HG03520 (cell line): ENCODE data around the gene KCNJ1.
A peak's percentile ranks its signal among the peaks of the same experiment; 100 is the strongest.

Experiments
- ATAC-seq: cut with Tn5 transposase; IDR thresholded peaks from one replicate; pipeline ENCODE4 v1.9.1; 2021; ENCODE audit warnings: mild to moderate bottlenecking, moderate library complexity; ENCODE audit not compliant: unreplicated experiment

The KCNJ1 gene

DNA sequence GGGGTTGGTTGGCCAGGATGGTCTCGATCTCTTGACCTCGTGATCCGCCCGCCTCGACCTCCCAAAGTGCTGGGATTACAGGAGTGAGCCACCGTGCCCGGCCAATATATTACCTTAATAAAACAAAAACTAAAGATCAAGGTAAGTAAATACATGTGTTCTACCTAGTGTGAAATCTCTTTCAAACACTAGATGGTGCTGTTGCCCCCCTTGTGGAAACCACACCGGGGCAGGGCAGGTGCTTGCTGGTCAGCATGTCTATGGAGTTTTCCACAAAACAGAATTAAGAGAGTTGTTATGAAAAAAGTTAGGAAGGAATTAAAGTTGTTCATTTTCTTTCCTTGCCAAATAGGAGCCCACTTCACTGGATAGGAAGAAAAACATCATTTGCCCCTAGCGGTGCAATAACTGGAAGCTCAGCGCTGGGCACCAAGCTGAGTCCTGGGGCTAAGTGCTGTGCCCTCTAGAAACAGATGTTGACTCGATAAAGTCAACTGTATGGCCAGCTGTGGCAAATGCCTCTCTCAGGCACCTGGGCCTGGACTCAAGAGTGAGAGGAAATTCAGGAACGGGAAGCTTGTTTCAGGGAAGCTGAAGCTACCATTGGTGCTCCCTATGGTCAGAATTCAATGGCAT, 17.7 kb upstream of the KCNJ1 start:
- ATAC-seq: peak; percentile 83

DNA sequence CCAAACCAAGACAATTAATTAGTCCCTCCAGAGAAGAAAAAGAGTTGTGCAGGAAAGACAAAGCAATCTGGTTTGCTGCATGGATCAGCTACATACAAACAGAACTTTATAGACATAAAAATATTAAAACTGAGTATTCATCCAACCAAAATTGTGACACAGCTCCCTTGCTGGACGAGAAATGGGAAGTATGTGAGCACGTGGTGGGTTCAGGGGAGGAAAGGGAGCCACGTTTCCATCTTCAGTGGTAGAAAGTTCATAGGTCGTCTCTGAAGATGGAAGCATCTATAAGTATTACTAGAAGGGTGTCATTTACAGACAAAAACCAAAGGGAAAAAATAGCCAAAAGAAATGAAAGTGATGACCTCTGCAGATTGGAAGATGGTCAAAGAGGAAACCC, 17.0 kb upstream of the KCNJ1 start:
- no peak for ATAC-seq

DNA sequence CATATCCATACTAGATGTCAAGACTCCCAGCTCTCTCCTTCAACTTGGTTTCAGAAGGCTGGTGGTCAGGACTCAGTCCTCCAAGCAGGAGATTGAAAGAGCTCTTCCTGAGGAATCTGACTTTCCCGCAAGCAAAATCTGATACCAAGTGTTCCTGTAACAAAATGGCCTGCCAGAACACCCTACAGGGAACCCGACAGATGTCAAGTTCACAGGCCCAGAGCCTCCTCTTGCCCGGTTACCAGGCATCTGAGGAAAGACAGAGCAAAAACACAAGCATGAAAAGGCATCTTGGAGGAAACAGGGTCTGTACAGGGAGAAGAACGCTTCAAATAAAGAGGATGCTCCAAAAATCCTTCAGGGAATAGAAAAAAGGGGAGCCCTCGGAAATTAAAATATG, 15.4 kb upstream of the KCNJ1 start:
- ATAC-seq: no peak

DNA sequence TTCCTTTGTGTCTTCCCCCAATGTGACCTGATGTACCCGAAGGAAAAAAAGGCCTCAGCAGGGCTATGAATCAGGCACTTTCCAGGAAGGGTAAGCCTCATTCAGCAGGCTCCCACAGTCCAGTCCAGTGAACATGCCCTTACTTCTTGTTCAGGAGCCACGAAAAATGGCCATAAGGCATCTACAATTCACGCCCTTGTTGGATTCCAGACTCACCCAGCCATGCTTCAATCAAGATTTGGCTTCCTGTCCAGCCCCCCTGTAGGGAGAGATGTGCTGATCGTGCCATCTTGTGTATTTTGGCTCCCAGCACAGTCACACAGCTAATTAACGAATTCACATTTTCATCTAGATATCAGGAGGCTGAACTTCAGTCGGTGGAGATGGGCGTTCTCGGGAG, 14.1 kb upstream of the KCNJ1 start:
- no peak for ATAC-seq

DNA sequence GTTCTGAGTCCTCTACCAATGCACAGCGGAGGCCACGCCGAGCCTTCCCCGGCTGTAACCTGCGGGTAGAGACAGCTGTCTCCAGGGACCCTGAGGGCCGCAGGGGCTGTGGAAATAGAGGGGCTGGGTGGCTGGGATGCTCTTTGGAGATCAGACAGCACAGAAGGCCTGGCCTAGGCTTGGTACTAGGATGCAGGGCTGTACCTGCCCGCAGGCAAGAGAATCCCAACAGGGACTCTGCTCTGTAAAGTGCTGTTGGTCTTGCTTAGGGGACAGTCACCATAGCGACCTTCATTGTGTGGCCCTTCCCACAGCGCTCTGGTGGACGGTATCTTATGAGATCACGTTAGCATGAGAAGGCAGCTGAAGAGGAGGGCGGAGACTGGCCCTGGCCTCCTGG, 12.7 kb upstream of the KCNJ1 start:
- ATAC-seq: no peak

DNA sequence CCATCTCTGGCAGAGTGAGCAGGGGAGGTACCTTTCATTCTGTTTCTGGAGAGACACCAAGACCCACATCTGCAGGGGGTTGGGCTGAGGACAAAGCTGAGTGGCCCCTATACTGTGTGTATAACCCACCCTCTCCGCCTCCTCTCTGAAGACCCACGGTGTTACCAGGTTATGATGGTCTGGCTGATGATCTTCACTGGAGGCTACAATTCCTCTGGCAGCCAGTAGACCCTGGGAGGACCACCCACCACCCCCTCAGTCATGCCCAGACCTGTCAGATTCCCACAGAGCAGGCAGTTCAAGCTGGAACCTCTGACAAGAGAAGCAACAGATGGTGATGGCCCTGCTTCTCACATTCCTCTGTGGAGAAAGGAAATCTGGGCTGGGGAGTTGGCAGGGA, 11.4 kb upstream of the KCNJ1 start:
- no peak for ATAC-seq

DNA sequence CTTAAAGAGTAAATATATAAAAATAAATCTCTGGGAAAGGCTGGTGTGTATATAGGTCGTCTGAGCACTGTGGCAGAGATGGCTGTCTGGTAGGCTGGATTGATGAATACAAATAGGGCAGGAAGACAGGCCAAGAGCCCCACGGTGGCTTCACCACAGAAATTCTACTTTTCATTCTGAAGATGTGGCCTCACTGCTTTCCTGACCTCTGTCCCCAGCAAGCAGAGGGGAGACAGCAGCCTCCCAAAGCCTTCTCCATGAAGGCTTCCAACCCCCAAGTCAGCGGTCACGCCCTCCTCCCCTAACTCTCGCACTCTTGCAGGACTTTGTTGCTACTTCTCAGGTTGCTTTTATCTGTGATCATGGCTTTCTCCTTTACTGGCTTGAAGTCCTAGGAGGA, 10.6 kb upstream of the KCNJ1 start:
- ATAC-seq: no peak

DNA sequence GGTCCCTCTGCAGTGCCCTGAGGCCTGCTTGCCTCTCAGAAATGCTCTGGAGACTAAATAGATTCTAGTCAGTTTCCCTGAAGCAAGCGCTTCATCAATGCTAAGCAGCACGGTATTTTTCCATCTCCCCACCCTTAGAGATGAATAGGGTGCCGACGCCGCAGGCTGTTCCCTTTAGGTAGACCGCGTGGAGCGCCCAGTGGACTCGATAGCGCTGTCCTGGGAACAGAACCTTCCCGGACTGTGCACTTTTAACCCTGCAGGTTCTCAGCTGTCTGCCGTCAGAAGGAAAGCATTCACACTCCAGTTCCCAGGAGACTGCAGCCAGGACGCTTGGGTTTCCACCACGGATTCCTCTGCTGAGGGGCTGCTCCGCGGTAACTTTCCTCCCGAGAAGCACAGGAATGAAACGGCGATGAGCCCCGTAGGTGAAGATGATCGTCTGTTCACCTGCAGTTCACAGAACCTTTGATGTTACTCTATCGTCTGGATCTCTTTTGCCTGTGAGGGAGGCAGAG, 9.1 kb upstream of the KCNJ1 start:
- no peak for ATAC-seq

DNA sequence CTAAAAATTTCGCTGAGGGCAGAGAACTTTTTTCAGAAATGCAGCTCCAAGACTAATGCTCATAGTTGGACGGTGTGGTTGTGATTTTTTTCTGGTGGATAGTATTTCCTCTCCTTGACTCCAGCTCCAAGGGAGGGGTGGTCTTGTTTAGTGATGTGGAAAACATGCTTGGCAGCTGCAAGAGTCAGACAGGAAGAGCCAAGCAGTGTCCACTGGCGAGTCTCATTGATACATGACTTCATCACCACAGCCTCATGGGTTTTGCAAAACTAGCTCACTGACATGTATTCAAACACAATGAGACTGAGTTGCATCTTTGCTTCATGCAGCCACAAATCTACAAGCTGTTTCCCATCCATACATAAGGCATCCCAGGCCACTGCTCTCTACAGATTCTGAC, 7.3 kb upstream of the KCNJ1 start:
- ATAC-seq: no peak

DNA sequence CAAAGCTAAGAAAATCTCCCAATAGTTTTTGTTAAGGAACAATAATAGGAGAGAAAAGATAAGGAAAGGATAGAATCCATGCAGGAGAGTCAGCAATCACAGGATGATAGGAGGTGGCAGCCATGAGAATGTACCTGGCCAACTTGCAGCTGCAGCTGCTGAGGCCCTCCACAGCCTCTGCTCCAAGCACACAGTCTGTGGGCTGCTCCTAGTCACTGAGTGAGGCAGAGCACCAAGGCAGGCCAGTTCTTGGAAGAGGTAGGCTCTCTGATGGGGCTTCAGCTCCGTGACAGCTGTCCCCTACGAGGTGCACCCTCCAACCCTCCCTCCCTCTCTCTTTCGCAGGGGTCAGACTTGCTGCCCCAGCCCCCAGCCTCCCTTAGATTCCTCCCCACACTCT, 5.5 kb upstream of the KCNJ1 start:
- no peak for ATAC-seq

DNA sequence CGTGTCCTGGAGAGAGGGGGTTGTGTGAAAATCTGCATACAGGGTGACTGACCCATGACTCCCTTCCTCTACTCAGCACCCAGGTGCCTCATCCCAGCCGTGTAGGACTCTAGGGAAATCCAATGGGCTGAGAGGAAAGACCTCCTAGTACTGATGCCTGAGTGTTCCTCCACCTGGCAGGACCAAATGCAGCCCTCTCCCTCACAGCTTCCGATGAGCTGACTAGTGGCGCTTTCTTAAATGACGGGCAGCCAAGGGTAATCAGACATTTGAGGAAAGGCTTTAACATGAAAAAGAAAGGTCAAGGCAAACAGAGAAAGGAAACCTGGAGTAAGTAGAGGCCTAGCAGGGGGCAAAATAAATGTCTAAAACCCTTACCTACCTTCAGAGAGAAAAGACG, 5.0 kb upstream of the KCNJ1 start:
- no peak for ATAC-seq

DNA sequence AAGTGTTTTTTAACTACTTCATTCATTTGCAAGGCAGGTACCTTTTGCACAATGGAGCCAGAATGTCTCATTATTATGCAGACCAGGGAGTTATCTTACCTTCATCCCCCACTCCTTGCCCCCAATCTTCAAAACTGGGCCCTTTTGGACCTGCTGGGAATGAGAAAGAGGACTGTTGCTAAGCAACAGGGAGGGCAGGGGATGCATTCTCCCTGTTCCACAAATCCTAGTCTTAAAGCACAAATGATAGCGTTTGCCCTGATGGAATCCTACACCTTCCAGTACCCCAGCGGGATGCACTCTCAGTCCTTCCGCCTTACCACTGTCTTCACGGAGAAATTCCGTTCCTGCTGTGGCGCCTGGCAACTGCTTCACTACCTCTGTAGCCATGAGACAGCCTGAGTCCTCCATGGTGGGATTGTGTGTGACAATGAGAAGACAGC, 4.1 kb upstream of the KCNJ1 start:
- ATAC-seq: no peak

DNA sequence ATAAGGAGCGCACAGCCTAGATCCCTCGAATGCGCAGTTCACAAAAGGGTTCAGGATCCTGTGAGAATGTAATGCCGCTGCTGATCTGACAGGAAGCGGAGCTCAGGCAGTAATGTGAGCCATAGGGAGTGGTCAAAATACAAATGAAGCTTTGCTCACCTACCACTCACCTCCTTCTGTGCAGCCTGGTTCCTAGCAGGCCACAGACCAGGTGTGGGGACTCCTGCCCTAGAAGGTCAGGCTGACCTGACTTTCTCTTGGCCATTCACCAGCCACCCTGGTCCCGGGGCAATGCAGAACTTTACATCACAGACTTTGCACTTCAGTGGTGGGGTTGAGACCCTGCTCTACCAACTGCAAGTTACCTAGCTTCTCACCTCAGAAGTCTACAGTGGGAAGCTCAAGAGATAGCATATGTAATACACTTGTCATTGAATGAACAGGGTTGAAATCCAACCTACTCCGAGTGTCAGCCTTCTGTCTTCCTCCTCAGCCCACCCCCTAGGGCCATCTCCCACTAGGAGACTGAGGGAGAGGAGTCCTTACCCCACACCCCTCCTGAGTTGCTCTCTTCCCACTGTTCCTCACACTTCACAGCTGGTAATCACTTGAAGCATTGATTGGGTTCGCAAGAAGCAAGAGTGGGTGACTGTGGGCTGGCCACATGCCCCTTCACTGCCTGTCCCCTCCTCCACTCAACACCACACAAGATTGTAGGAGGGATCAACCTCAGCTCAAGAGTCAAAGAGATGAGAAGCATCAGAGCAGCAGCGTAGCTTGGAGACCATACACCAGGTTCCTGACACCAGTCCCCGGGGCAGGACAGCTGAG, 2.0 kb upstream of the KCNJ1 start:
- ATAC-seq: no peak

DNA sequence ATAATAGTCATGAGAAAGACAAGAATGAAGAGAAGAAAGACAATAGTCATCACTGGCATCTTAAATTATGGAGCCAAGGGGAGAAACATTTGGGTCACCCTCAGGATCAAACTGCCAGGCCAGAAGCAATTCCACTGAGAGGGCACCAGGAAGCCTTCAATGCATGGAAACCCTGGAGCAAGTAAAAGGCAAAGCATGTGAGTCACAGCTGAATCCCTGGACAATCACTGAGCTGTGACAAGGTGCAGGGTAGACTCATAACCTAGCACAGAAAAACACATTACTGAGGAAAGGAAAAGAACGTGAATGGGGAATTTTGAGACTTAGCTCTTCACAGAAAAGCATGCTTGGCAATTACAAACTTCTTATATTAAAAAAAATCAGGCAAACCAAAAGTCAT, 1.6 kb downstream of the KCNJ1 start:
- ATAC-seq: no peak

DNA sequence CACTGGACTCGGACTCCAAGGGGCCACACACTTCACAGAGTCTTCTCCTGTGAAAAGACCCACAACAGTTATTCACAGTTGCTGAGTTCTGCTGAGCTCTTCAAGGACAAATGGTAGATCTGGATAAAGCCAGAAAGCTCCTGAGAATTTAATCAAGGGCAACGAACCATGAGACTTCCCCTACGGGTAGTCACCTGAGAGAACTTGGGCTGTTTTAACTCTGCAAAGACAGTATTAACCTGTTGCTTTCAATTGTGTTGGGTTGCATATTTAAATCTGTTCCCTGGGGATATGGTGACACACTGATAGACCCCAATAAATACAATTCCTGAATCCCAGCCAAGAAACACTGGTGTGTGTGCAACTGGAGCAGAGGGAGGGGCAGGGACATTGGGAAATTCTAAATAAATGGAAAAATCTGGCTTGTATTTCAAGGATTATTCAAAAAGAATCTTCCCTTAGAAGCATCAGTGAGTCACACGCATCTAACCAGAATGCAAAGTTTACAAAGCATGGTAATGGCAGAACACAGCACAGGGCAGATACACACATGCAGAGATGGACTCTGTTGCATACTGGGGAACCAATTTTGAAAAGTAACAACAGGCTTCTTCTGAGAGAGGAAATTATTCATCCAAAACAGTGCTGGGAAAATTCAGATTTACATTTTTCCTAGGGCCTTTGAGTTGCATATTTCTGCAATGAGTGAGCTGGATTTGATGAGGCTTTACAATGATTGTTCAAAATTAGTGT, 4.0 kb downstream of the KCNJ1 start:
- ATAC-seq: no peak

DNA sequence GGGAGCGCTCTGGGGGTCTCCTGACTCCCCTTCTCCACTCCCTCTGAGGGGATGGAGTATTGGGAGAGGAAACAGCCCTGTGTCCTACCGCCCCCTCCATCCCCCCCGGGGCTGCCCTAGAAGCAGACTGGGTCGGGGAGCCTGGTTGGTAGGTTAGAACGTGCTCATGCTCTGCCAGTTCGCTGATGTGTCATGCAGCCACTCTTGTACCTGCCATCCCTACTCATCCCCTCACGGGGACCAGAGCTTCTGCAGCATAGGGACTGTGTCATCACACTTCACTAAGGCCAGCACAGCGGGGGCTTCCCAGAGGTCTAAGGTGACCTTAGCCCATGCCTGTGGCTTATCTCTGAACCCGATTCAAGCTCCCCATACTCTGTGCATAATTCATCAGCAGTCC, 4.7 kb downstream of the KCNJ1 start:
- ATAC-seq: no peak

DNA sequence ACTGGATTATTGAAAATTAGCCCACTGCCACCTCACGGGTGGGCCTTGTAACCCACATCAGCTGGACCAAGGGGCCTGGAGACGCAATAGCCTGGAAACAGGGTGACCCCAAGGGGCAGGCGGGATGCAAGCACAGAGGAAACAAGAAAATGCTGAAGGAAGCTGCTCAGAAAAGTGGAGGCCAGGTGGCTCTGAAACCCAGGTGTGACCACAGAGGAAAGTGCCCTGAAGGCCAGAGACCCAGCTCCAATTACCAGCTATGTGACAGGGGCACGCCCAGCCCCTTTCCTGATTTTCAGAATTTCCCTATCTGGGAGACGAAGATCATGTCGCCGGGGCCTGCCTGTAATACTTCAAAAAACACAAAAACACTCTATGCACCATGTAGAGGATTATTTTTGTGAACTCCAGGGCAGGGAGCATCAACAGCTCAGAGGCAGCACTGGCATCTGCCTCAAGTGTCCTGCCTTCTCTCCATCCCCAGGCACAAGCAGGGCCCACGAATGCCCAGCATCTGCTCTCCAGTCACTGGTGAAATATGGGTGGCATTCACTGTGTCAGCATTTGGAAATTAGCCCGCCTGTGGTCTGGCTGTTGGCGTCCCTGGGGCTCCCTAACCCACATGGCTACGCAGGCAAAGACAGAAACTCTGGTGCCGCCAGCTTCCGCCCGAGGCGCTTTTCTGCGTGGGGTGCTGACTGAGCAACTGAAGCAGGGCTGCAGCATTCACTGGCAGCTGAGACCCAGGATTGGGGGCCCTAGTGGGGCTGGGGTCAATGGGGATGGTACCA, 6.3 kb downstream of the KCNJ1 start:
- no peak for ATAC-seq

DNA sequence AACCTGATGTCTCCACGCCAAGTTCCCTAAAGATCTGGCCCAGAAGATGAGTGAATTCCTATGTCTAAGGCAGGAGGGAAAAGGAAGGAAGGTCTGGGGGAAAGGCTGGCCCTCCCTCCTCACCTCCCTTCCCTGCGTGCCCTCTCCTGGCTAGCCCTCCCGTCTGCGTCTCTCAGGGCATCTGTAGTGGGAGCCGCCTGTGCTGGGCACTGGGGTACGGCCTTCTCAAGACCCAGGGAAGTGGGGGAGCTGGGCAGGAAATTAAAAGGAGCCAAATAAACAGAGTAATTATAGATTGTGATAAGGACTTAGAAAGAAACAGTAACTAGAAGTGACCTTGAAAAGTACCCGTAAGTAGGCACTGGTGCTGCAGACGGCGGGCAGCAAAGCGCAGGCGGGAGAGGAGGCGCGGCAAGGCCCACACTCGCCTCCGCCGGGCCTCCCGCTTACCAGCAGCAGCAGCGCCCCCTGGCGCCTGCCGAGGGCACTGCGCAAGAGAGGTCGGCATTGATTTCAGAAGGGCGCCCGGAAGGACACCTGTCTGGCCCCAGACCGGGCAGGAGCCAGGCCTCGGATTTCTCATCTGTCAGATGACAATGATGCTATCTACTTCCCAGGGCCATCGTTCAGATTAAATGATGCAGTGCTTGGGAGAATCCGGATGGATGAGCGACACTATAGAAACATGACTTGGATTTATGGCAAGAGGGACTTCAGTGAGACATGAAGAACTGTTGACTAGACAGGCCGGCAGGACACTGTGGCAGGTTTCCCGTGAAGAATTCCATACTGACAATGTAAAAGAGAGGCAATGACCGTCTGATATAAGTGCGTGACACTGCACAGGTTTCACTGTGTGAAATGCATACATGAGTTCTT, 7.3 kb downstream of the KCNJ1 start:
- ATAC-seq: peak; percentile 94

DNA sequence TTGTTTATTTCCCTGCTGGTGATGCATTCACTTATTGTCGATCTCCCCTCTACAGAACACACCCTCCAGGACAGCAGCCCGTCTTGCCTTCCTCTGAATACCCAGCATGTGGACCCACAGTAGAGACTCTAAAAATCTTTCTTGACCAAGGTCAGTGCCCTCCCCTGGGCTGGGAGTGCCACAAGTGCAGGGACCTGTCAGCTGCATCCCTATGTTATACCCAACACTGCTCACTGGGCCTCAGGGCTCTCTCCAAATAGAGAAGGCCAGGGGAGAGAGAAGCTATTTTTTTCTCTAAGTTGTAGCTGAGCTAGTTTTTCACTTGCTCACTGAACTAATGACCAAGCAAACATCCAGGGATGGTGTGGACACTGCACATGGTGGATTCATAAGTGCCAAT, 9.8 kb downstream of the KCNJ1 start:
- no peak for ATAC-seq

DNA sequence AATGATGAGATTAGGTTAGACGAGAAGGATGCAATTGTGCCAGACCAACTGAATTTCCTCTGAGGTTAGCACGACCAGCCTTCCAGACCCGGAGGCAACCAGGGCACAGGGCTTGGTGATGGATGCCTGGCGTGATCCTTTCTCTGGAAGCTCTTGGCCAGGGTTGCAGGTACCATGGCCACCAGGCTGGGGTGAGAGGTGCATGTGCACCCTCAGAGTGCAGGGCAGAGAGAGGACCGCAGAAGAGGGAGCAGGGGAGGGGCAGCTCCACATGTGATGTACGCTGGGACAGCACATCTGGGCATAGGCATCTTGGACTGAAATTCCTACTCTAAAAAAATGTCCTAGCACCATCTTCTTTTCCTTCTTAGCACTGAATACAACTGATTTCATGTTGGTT, 10.9 kb downstream of the KCNJ1 start:
- no peak for ATAC-seq
